ENCODE results near the gene CLDN20. TPM values are rescaled to one million over a fixed set of nuclear protein-coding genes. Genes with fewer than 3 reads are reported as not detected.

Gene CLDN20
- total and polyA plus RNA-seq, 9 donors = 0.12 to 1.2 (median 0.60) TPM; not detected in 2

GRCh38 chr6:155241966-155242365, 21.8 kb upstream of the CLDN20 start:
- Histone ChIP-seq H3K4me1 (ENCODE audit: control insufficient read depth, insufficient read depth, low read length) (no peaks in the 10 kb centered on the region), H3K9me3 (replicated peaks; ENCODE audit: control insufficient read depth, low read depth, low read length) (peaks cover 2% of the 10 kb centered on the region), H3K27me3 (ENCODE audit: control insufficient read depth, insufficient read depth, low read length) (no peaks in the 10 kb centered on the region), H3K27ac (ENCODE audit: low read length) (no peak overlapping the region), H3K4me3 (ENCODE audit: low read length) (no peak overlapping the region), H3K36me3 (ENCODE audit: control insufficient read depth, insufficient read depth, low read length) (peaks cover 9% of the 10 kb centered on the region)
- 78% methylated on average over 6 of the region's 8 CpGs for WGBS (ENCODE audit: insufficient coverage)
- DNase-seq = no peak

- peak; percentile 12 for DNase-seq
Measured at GRCh38 chr6:155244434-155244833, 19.4 kb upstream of the CLDN20 start.

GRCh38 chr6:155245193-155245592, 18.6 kb upstream of the CLDN20 start:
- no peaks in the 10 kb centered on the region for H3K4me1 ChIP-seq (ENCODE audit: control insufficient read depth, insufficient read depth, low read length)
- DNase-seq = no peak
- no peak overlapping the region for H3K27ac ChIP-seq (ENCODE audit: low read length)
- no peaks in the 10 kb centered on the region for H3K9me3 ChIP-seq (replicated peaks; ENCODE audit: control insufficient read depth, low read depth, low read length)
- H3K36me3 ChIP-seq (ENCODE audit: control insufficient read depth, insufficient read depth, low read length) = peaks cover 18% of the 10 kb centered on the region
- H3K4me3 ChIP-seq (ENCODE audit: low read length) = no peak overlapping the region
- WGBS (ENCODE audit: insufficient coverage) = 76% methylated on average over 4 of the region's 7 CpGs
- H3K27me3 ChIP-seq (ENCODE audit: control insufficient read depth, insufficient read depth, low read length) = no peaks in the 10 kb centered on the region

More at GRCh38 chr6:155244434-155244833, 19.4 kb upstream of the CLDN20 start:
- Histone ChIP-seq H3K4me3 (ENCODE audit: low read length) (no peak overlapping the region), H3K27ac (ENCODE audit: low read length) (no peak overlapping the region), H3K36me3 (ENCODE audit: control insufficient read depth, insufficient read depth, low read length) (peaks cover 15% of the 10 kb centered on the region), H3K9me3 (replicated peaks; ENCODE audit: control insufficient read depth, low read depth, low read length) (no peaks in the 10 kb centered on the region), H3K27me3 (ENCODE audit: control insufficient read depth, insufficient read depth, low read length) (no peaks in the 10 kb centered on the region), H3K4me1 (ENCODE audit: control insufficient read depth, insufficient read depth, low read length) (no peaks in the 10 kb centered on the region)
- WGBS (ENCODE audit: insufficient coverage) = no CpG with 5 or more reads among the region's 4 CpGs

- Histone ChIP-seq H3K27ac (ENCODE audit: low read length) (no peak overlapping the region), H3K36me3 (ENCODE audit: control insufficient read depth, insufficient read depth, low read length) (peaks cover 23% of the 10 kb centered on the region), H3K9me3 (replicated peaks; ENCODE audit: control insufficient read depth, low read depth, low read length) (no peaks in the 10 kb centered on the region), H3K4me1 (ENCODE audit: control insufficient read depth, insufficient read depth, low read length) (no peaks in the 10 kb centered on the region), H3K27me3 (ENCODE audit: control insufficient read depth, insufficient read depth, low read length) (no peaks in the 10 kb centered on the region), H3K4me3 (ENCODE audit: low read length) (no peak overlapping the region)
- 75% methylated on average over 3 of the region's 3 CpGs for WGBS (ENCODE audit: insufficient coverage)
- DNase-seq = no peak
Measured at GRCh38 chr6:155245831-155246230, 18.0 kb upstream of the CLDN20 start.

GRCh38 chr6:155246825-155247224, 17.0 kb upstream of the CLDN20 start:
- no peak for DNase-seq

GRCh38 chr6:155247618-155248007, 16.2 kb upstream of the CLDN20 start:
- Histone ChIP-seq H3K36me3 (ENCODE audit: control insufficient read depth, insufficient read depth, low read length) (peaks cover 31% of the 10 kb centered on the region), H3K27me3 (ENCODE audit: control insufficient read depth, insufficient read depth, low read length) (no peaks in the 10 kb centered on the region), H3K4me3 (ENCODE audit: low read length) (no peak overlapping the region), H3K9me3 (replicated peaks; ENCODE audit: control insufficient read depth, low read depth, low read length) (no peaks in the 10 kb centered on the region), H3K4me1 (ENCODE audit: control insufficient read depth, insufficient read depth, low read length) (no peaks in the 10 kb centered on the region), H3K27ac (ENCODE audit: low read length) (no peak overlapping the region)
- DNase-seq = no peak
- WGBS (ENCODE audit: insufficient coverage) = 65% methylated on average over 2 of the region's 5 CpGs

More at GRCh38 chr6:155246825-155247224, 17.0 kb upstream of the CLDN20 start:
- Histone ChIP-seq H3K27me3 (ENCODE audit: control insufficient read depth, insufficient read depth, low read length) (no peaks in the 10 kb centered on the region), H3K4me3 (ENCODE audit: low read length) (no peak overlapping the region), H3K27ac (ENCODE audit: low read length) (no peak overlapping the region), H3K4me1 (ENCODE audit: control insufficient read depth, insufficient read depth, low read length) (no peaks in the 10 kb centered on the region), H3K9me3 (replicated peaks; ENCODE audit: control insufficient read depth, low read depth, low read length) (no peaks in the 10 kb centered on the region), H3K36me3 (ENCODE audit: control insufficient read depth, insufficient read depth, low read length) (peaks cover 24% of the 10 kb centered on the region)
- no CpG with 5 or more reads among the region's 2 CpGs for WGBS (ENCODE audit: insufficient coverage)

- WGBS (ENCODE audit: insufficient coverage) = 82% methylated on average over 23 of the region's 30 CpGs
- DNase-seq = peak; percentile 68
Measured at GRCh38 chr6:155248008-155249001, 15.5 kb upstream of the CLDN20 start.

GRCh38 chr6:155250701-155251381, 13.0 kb upstream of the CLDN20 start:
- Histone ChIP-seq H3K9me3 (replicated peaks; ENCODE audit: control insufficient read depth, low read depth, low read length) (no peaks in the 10 kb centered on the region), H3K36me3 (ENCODE audit: control insufficient read depth, insufficient read depth, low read length) (peaks cover 43% of the 10 kb centered on the region)
- 90% methylated on average over 8 of the region's 10 CpGs for WGBS (ENCODE audit: insufficient coverage)

More at GRCh38 chr6:155248008-155249001, 15.5 kb upstream of the CLDN20 start:
- Histone ChIP-seq H3K9me3 (replicated peaks; ENCODE audit: control insufficient read depth, low read depth, low read length) (no peaks in the 10 kb centered on the region), H3K4me3 (ENCODE audit: low read length) (no peak overlapping the region), H3K27me3 (ENCODE audit: control insufficient read depth, insufficient read depth, low read length) (no peaks in the 10 kb centered on the region), H3K4me1 (ENCODE audit: control insufficient read depth, insufficient read depth, low read length) (no peaks in the 10 kb centered on the region), H3K36me3 (ENCODE audit: control insufficient read depth, insufficient read depth, low read length) (peaks cover 34% of the 10 kb centered on the region), H3K27ac (ENCODE audit: low read length) (no peak overlapping the region)

GRCh38 chr6:155252581-155252980, 11.2 kb upstream of the CLDN20 start:
- H3K27ac ChIP-seq (ENCODE audit: low read length) = no peak overlapping the region
- peaks cover 39% of the 10 kb centered on the region for H3K36me3 ChIP-seq (ENCODE audit: control insufficient read depth, insufficient read depth, low read length)
- DNase-seq = no peak
- no peaks in the 10 kb centered on the region for H3K9me3 ChIP-seq (replicated peaks; ENCODE audit: control insufficient read depth, low read depth, low read length)
- 93% methylated on average over 7 of the region's 8 CpGs for WGBS (ENCODE audit: insufficient coverage)
- no peak overlapping the region for H3K4me3 ChIP-seq (ENCODE audit: low read length)
- no peaks in the 10 kb centered on the region for H3K27me3 ChIP-seq (ENCODE audit: control insufficient read depth, insufficient read depth, low read length)
- no peaks in the 10 kb centered on the region for H3K4me1 ChIP-seq (ENCODE audit: control insufficient read depth, insufficient read depth, low read length)

More at GRCh38 chr6:155250701-155251381, 13.0 kb upstream of the CLDN20 start:
- no peak for DNase-seq
- Histone ChIP-seq H3K4me1 (ENCODE audit: control insufficient read depth, insufficient read depth, low read length) (no peaks in the 10 kb centered on the region), H3K27ac (ENCODE audit: low read length) (no peak overlapping the region), H3K27me3 (ENCODE audit: control insufficient read depth, insufficient read depth, low read length) (no peaks in the 10 kb centered on the region), H3K4me3 (ENCODE audit: low read length) (no peak overlapping the region)

- Histone ChIP-seq H3K9me3 (replicated peaks; ENCODE audit: control insufficient read depth, low read depth, low read length) (no peaks in the 10 kb centered on the region), H3K27ac (ENCODE audit: low read length) (no peak overlapping the region), H3K27me3 (ENCODE audit: control insufficient read depth, insufficient read depth, low read length) (no peaks in the 10 kb centered on the region), H3K4me3 (ENCODE audit: low read length) (no peak overlapping the region), H3K36me3 (ENCODE audit: control insufficient read depth, insufficient read depth, low read length) (peaks cover 40% of the 10 kb centered on the region), H3K4me1 (ENCODE audit: control insufficient read depth, insufficient read depth, low read length) (no peaks in the 10 kb centered on the region)
- DNase-seq = no peak
- no CpG with 5 or more reads among the region's 1 CpG for WGBS (ENCODE audit: insufficient coverage)
Measured at GRCh38 chr6:155253337-155253736, 10.5 kb upstream of the CLDN20 start.
